Stimulated activated CD4-positive, alpha-beta T cell treated with anti-CD3 and anti-CD28 coated beads, Interleukin-1b, Interleukin-23, amount 100 ng/mL, for 48 hours (primary cell): ENCODE results near the gene ZNF597.

Experiments
- DNase-seq: peaks from one replicate; pipeline ENCODE4 v3.0.0-alpha.2; 2020

The ZNF597 gene, protein sequence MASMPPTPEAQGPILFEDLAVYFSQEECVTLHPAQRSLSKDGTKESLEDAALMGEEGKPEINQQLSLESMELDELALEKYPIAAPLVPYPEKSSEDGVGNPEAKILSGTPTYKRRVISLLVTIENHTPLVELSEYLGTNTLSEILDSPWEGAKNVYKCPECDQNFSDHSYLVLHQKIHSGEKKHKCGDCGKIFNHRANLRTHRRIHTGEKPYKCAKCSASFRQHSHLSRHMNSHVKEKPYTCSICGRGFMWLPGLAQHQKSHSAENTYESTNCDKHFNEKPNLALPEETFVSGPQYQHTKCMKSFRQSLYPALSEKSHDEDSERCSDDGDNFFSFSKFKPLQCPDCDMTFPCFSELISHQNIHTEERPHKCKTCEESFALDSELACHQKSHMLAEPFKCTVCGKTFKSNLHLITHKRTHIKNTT

DNA sequence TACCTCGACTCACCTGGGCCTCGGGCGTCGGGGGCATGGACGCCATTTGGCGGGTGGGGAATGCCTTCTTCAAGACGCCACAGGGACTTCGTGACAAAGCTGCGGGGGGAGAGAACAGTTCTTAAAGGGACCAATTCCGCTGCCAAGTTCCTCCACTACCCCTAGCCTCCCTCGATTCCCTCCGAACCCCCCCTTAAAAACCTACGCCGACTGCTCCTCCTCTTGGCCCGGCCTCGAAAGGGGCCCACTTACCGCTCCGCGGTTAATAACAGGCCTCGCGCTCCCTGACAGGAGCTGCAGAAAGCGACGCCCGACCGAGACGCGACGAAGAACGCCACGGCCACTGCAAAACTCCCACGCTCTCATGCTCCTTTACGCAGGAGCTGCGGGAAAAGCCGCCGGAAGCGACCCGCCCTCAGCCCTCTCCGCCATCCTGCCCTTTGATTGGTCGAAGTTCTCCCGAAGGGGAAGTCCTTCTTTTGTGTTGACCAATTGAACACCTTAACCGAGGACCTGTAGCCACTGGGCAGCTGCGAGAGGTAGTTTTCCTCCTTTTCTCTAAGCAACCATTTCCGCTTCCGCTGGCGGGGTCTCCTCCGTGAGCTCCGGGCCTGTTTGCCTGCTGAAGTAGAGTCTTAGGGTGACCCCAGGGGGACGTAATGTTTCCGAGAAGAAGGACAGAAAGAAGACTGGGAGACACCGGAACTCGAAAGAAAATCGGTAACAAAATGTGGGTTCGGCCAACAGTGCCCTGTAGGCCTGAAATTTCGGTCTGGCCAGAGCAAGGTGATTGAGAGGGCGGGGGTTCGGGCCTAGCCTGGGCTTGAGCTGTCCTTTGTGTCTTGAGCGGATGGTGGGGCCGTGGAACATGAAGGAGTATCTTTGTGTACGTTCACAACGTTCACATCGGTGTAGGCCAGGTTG is at the start of gene ZNF597, which contains the start of gene NAA60:
TSS of gene ZNF597 (minus strand) at position 397 of the 924 bp plus-strand sequence. CDS start at position 46, 351 bp downstream.
TSS of gene NAA60 (plus strand) at position 573 of the 924 bp plus-strand sequence. CDS start 32,548 bp downstream, outside the sequence.
- DNase-seq = peak; percentile 87

DNA sequence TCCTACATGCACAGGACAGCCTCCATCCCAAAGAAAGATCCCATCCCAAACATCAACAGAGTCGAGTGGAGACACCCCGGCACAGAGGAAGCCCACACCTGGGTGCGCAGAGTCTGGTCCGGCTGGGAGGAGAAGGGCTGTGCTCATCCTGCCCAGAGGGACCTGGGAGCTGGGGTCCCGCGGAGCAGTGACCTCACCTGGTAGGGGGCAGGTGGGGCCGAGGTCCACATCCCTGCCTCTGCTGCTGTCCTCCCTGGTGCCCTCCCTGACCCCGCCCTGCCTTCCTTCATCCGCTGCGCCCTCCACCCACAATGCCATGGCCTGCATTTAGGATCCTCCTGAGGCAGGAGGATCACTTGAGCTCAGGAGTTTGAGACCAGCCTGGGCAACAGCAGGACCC is 49.1 kb upstream of the ZNF597 start:
- DNase-seq = no peak

GRCh38 chr16:3490911-3491629 is 47.8 kb upstream of the ZNF597 start:
- no peak for DNase-seq

DNA sequence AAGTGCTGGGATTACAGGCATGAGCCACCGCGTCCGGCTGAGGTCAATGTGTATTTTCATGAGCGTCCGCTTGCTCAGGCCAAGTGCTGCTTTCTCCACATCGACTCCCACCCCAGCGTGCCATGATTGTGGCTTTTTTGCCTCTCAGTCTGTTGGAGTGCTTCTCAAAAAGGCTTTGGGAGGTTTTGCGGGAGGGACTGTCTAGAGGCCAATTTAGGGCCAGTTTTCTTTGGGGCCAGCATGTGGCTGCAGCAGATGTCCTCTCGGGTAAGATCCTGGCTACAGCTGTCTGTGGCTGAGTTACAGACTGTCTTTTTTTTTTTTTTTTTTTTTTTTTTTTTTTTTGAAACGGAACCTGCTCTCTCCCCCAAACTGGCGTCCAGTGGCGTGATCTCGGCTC is 45.5 kb upstream of the ZNF597 start:
- DNase-seq = no peak

- no peak for DNase-seq
Measured at GRCh38 chr16:3487521-3488410, 44.5 kb upstream of the ZNF597 start.

DNA sequence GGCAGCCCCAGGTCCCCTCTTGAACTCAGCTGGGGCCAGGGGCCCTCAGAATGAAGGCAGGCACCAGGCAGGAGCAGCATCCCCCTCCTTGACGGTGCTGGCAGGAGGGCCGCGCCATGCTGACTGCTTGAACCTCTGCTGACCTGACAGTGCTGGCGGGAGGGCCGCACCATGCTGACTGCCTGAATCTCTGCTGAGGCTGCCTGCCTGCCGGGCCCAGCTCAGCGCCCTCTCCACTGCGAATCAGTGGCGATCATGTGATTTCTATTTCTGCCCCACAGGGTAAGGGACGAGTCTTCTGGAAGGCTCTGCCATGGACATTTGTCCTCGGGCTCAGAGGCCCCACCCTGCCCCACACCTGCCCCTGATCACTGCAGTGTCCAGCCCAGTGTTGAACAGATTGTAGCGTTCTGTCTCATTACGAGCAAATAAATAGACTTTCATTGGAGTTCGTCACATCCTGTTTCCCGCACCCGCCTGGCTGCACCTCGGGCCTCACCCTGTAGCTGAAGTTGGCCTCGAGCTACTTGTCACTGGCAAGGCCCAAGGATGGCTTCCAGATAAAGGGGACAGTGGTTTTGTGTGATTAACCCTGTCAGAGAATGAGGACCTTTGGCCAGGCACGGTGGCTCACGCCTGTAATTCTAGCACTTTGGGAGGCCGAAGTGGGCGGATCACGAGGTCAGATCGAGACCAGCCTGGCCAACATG is 43.4 kb upstream of the ZNF597 start:
- no peak for DNase-seq

DNA sequence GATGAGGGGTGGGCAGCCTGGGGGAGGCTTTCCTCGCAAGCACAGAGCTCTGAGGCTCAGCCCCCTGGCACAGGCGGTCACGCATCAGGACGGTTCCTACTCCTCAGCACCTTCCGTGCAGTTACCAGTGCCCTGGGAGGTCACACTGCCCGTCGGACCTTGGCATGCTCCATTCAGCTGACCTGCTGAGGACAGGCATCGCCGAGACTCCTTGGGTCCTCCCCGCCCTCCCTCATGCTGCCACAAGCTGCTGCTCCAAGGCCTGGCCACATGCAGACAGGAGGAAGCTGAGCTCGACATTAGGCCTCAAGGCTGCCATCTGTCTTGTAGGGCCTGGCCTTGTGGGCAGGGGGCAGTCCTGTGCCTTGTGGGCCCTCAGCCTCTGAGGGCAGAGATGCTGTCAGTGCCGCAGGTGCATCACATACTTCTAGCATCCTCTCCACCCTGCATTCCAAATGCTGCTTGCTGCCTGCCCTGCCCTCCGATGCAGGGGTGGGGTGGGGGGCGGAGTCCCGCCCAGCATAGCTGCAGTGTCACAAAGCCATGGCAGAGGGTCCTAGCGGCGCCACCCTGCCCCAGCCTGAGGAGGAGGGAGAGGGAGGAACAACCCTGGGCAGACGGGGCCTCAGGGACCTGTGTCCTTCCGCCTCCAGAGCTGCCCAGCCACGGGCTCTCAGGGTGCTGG is 42.7 kb upstream of the ZNF597 start:
- DNase-seq = no peak

DNA sequence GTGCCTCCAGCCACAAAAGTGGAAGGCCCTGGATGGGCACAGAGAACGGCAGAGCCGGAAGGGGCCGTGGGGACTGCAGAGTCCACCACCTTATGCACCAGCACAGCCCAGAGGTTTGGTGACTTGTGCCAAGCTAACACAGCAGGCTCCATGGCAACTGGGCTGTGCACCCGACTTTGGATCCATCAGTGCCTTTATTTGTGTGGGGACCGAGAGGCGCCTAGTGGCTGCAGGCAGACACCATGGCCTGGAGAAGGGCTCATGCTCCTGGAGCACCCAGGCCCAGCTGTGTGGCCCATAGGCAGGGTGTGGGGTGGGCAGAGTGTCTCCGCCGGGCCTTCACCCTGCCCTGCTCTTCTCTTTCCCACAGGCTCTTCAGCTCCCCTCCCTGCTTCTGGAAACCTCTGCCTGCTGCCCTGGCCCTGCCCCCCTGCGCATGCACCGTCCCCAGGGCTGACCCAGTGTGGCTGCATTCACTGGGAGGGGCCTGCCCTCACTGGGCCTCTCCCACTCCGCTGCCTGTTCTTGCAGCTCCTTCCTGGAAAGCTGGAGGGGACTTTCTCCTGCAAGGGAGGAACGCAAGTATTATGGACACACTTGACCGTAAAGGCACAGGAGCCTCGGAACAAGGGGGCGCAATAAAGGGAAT is 41.9 kb upstream of the ZNF597 start:
- no peak for DNase-seq

GRCh38 chr16:3484318-3485096 is 41.2 kb upstream of the ZNF597 start:
- no peak for DNase-seq

- no peak for DNase-seq
Measured at GRCh38 chr16:3482659-3483241, 39.4 kb upstream of the ZNF597 start.

DNA sequence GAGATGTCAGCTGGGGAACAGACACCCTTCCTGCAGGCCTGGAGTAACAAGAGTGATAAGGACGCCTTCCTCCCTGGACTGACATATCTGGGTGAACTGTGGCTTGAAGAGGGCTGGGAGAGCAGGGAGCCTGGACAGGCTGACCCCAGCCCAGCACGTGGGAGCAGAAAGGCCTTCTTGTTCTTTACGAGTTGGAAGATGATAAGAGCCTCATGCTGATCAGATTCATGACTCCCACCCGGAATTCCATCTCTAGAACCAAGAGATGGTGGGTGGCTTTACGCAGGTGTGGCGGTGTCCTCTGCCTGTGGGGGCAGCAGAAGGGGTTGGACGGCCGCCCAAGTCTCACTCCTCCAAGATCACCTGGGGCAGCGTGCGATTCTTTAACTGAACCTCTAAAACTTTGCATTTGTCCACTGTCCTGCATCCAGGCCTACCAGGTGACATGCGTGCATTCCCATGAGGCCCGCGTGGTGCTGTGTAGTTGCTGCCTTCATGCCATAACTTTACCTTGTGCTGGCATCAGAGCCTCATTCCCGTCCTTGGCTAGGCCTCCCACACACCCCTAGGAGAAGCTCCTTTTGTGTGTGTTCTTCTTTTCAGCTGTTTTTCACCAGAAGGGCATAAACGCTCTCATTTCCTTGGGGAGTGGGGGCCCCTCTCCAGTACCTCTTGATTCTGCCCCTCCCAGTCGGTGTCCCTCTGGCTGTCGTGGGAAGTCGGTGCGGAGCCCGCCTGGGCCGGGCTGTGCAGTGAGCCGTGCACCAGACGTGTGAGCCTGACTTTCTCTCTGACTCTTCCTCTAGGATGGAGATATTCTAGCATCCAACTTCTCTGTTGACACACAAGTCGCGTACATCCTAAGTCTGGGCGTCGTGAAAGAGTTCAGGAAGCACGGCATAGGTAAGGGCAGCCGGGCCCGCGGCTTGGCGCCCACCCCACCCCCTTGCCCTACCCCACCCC is 38.7 kb upstream of the ZNF597 start:
- DNase-seq = no peak

DNA sequence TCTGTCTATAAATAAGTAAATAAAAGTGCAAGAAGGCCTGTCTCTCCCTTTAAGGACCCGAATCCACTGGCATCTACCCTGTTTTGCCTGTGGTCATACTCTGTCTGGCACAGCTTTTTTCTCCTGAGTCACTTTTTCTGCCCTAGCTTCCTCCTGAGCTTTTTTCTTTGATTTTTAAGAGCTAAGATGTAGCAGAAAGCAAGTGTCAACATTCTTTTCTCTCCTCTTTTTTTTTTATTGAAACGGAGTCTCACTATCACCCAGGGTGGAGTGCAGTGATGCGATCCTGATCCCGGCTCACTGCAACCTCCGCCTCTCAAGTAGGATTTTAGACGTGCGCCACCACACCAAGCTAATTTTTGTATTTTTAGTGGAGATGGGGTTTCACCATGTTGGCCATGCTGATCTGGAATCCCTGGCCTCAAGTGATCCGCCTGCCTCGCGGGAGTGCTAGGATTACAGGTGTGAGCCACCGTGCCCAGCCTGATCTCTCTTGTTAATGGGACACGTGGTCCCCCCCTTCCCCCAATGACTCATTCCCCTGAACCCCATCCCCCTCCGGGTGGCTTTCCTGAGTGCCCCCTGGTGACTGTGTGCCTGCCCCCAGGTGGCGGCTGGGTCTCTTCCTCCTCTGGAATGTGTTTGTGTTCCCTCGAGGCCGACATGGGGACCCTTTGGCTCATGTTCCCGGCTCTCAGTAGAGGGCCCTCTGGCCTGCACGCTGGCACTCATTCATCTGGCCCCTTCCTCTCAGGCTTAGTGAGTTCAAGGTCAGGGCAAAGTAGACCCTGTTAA is 37.8 kb upstream of the ZNF597 start:
- DNase-seq = no peak

GRCh38 chr16:3479654-3480216 is 36.4 kb upstream of the ZNF597 start:
- DNase-seq = no peak

DNA sequence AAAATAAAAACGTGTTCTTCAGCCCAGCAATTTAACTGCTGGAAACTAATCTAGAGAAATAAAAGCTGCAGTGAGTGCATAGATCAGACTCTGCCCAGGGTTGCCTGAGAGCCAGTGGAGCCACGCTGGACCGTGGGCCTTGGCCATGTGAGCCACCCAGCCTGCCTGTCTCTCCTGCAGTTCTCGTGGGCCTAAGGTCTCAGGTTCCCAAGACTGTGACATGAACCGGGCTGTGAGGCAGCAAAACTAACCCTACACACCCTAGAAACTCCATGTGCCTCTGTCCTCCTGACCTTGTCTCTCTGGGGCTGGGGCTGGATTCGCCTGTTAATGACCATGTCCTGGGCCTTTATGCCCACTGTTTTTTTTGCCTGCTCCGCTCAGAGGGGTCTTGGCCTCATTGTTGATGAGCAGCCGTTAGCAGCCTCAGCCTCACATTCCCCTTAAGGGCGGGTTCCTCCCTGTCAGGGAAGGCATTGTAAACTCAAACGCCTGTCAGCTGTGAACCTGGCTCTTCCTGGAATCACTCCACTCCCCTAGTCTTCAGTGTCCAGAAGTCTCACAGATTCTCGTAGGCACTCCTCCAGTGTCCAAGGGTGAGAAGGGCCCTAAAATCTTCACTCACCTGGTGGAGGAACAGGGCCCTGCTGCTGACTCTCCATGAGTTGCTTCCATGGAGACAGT is 35.1 kb upstream of the ZNF597 start:
- DNase-seq = no peak

DNA sequence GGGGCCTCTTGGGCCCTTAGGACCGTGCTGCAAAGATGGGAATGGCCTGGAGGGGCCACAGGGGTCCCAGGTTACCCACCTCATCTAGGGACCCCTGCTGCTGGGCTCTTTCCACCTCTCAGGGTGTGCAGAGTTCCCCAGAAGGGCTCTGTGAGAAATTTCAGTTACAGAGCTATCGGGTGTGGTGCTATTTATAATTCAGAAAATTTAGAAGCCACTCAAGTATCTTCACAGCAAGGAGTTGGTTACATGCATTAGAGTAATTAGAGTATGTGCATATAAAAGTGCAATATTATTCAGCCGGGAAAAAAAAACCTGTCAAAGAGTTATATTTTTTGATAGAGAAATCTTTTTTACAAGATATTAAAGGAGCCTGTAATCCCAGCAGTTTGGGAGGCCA is 33.1 kb upstream of the ZNF597 start:
- no peak for DNase-seq
